Measurements from ENCODE around the gene ABCB11. TPM values are rescaled to one million over a fixed set of nuclear protein-coding genes. Genes with fewer than 3 reads are reported as not detected.

The ABCB11 gene
- total and polyA plus RNA-seq, 10 of the 15 experiments (the other 5 are each of a cell fraction or from before 2014, with no cell fraction given): not detected

GRCh38 chr2:168954256-168954655 lies 76.9 kb downstream of the ABCB11 start:
- Histone ChIP-seq H3K4me3 (no peak overlapping the region), H3K4me1 (ENCODE audit: control insufficient read depth, insufficient read depth, low read length) (no peaks in the 10 kb centered on the region), H3K36me3 (ENCODE audit: control insufficient read depth in 2 of 2, insufficient read depth in 2 of 2, low read length in 1 of 2) (no peaks in the 10 kb centered on the region), H3K9ac (ENCODE audit: control insufficient read depth, insufficient read depth, low read length) (no peak overlapping the region), H3K79me2 (ENCODE audit: control insufficient read depth, insufficient read depth, low read length) (no peaks in the 10 kb centered on the region), H2AFZ (ENCODE audit: control insufficient read depth, low read depth, low read length) (no peak overlapping the region), H3K27ac (ENCODE audit: control insufficient read depth, insufficient read depth) (no peak overlapping the region), H3K9me3 (replicated peaks; ENCODE audit: control insufficient read depth, insufficient read depth, low read length) (no peaks in the 10 kb centered on the region; the same call in 2 of the 3 replicates), H4K20me1 (ENCODE audit: control insufficient read depth, insufficient read depth) (no peaks in the 10 kb centered on the region), H3K4me2 (ENCODE audit: control insufficient read depth, insufficient read depth) (no peak overlapping the region), H3K27me3 (replicated peaks in 1 of 2; ENCODE audit: control insufficient read depth in 2 of 2, insufficient read depth in 2 of 2, low read length in 1 of 2) (peaks cover 0 to 2% of the 10 kb centered on the region in 2 experiments; a peak in 1 of 4 replicates)
- BruUV-seq (replicated peaks): no TSS peak
- ChIA-PET SMC1A (ENCODE audit: uncharacterized antibody, unreplicated experiment) (no interaction called here), POLR2A (no interaction called here), RAD21 (ENCODE audit: unreplicated experiment) (no interaction called here), CTCF (interaction anchor here (1.0 kb wide), 1 partner anchor 14 kb away, joined by 4 read pairs; no protein-coding TSS in a partner anchor)
- in situ Hi-C loops (cut with MboI): no loop called here
- DNase-seq (ENCODE audit: low read depth, low spot score) (no peak), FAIRE-seq (no peak), ATAC-seq (no peak)
- intact Hi-C loops (cut with micrococcal nuclease; ENCODE audit: unreplicated experiment): no loop called here
- TF ChIP-seq ZNF207 (IDR thresholded peaks at IDR 0.05; ENCODE audit: borderline replicate concordance): no peak
- no peak for TF ChIP-seq HDAC2 (IDR thresholded peaks at IDR 0.05)
- TF ChIP-seq SP1 (IDR thresholded peaks at IDR 0.05; ENCODE audit: low read depth, low read length): no peak
- TF ChIP-seq KAT2A (conservative IDR thresholded peaks at IDR 0.05; ENCODE audit: control insufficient read depth, low read depth, low read length): no peak
- TF ChIP-seq TARDBP (IDR thresholded peaks at IDR 0.05; ENCODE audit: borderline replicate concordance): no peak
- TF ChIP-seq ZZZ3 (IDR thresholded peaks at IDR 0.05; ENCODE audit: control insufficient read depth, insufficient read length, low read depth): no peak
- TF ChIP-seq DPF2 (IDR thresholded peaks at IDR 0.05): no peak
- no peak for TF ChIP-seq CUX1 (IDR thresholded peaks at IDR 0.05; ENCODE audit: insufficient replicate concordance, low read depth, low read length)
- TF ChIP-seq, protein P1, sequence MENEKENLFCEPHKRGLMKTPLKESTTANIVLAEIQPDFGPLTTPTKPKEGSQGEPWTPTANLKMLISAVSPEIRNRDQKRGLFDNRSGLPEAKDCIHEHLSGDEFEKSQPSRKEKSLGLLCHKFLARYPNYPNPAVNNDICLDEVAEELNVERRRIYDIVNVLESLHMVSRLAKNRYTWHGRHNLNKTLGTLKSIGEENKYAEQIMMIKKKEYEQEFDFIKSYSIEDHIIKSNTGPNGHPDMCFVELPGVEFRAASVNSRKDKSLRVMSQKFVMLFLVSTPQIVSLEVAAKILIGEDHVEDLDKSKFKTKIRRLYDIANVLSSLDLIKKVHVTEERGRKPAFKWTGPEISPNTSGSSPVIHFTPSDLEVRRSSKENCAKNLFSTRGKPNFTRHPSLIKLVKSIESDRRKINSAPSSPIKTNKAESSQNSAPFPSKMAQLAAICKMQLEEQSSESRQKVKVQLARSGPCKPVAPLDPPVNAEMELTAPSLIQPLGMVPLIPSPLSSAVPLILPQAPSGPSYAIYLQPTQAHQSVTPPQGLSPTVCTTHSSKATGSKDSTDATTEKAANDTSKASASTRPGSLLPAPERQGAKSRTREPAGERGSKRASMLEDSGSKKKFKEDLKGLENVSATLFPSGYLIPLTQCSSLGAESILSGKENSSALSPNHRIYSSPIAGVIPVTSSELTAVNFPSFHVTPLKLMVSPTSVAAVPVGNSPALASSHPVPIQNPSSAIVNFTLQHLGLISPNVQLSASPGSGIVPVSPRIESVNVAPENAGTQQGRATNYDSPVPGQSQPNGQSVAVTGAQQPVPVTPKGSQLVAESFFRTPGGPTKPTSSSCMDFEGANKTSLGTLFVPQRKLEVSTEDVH (IDR thresholded peaks at IDR 0.05; ENCODE audit: low read depth, partially characterized antibody): no peak
- no peak for TF ChIP-seq MYB (IDR thresholded peaks at IDR 0.05; ENCODE audit: borderline replicate concordance, low read depth, low read length)
- TF ChIP-seq BHLHE40 (IDR thresholded peaks at IDR 0.05; ENCODE audit: borderline replicate concordance in 1 of 2, low read depth in 2 of 2, low read length in 1 of 2): no peak
- no peak for TF ChIP-seq REST (IDR thresholded peaks at IDR 0.05; ENCODE audit: low read depth, low read length)
- TF ChIP-seq EED (IDR thresholded peaks at IDR 0.05; ENCODE audit: low read depth): no peak
- TF ChIP-seq HCFC1 (IDR thresholded peaks at IDR 0.05; ENCODE audit: low read length): no peak
- TF ChIP-seq HDAC6 (IDR thresholded peaks at IDR 0.05; ENCODE audit: unreplicated experiment): no peak

All from GM12878 (cell line).